NCI-H1417 (cell line): ENCODE measurements around the gene LY6G6C.
"Not testable (repeated sequence)": the region's sequence is repeated elsewhere in the genome, so short reads cannot be mapped to it uniquely, and the experiment has no call there.

ENCODE experiments used
- DNase-seq, 3 experiments: peaks; one replicate each; lab custom pipeline; 2025; lab: John Stamatoyannopoulos, UW

LY6G6C gene

DNA sequence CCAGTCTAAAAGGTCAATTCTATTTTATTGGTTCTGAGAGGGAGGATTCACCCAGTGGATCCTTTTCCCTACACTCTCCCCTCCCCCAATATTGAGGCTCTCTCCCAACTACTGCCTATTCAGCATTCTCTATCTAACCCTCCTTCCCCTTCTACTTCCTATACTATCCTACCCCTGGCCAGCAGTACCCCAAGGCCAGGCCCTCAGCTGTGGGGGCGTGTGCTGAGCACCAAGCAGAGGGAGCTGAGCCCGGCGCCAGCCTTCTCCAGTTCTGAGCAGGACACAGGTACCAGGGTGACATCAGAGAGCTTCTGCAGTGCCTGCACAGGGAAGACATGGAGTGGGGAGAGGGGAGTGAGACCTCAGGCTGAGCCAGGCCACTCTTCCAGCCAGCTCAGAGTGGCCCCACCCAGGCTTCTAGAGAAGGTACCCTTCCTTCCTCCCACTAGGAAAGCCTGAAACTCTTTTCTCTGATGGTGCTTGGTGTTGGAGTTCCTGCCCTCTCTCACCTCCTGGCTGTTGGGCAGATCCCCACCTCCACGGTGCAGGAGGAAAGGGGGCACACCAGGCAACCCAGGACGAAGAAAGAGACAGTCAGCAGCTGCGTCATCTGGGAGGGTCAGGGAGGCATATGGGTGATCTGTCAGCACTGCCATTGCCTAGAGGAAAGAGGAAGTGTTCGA lies 5.6 kb upstream of the LY6G6C start:
- DNase-seq, result no peak

DNA sequence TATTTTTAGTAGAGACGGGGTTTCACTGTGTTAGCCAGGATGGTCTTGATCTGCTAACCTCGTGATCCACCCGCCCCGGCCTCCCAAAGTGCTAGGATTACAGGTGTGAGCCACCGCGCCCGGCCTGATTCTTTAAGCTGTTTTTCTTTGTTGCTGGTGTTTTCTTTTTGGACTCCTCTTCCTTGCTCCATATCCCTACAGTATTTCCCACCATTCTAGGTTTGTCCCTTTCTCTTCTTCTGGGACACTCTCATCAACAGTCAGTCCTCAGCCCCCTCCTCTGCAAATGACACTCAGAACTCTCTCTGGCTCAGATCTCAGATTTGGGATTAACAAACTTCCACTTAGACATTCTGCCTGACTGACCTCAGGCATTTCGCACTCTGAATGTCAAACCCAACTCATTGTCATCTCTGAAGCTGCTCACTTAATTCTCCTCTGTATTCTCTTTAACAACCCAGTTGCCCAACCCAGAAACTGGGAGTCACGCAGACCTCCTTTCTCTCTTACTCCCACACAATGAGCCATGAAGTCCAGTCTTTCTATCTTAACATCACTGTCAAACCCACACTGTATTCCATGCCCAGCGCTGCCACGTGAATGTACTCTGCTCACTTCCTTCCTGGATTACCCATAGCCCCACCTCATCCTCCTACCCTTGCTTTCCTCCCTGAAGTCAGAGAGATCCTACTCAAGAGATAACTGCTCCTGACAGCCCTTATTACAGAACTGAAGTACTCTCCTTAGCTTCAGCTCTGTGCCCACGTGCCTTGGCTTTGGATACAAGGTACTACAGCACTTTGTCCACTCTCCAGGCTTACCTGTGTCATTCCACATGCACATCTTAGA lies 4.2 kb upstream of the LY6G6C start:
- no peak for DNase-seq

GRCh38 chr6:31723980-31724691 lies 2.6 kb upstream of the LY6G6C start:
- DNase-seq, result no peak

DNA sequence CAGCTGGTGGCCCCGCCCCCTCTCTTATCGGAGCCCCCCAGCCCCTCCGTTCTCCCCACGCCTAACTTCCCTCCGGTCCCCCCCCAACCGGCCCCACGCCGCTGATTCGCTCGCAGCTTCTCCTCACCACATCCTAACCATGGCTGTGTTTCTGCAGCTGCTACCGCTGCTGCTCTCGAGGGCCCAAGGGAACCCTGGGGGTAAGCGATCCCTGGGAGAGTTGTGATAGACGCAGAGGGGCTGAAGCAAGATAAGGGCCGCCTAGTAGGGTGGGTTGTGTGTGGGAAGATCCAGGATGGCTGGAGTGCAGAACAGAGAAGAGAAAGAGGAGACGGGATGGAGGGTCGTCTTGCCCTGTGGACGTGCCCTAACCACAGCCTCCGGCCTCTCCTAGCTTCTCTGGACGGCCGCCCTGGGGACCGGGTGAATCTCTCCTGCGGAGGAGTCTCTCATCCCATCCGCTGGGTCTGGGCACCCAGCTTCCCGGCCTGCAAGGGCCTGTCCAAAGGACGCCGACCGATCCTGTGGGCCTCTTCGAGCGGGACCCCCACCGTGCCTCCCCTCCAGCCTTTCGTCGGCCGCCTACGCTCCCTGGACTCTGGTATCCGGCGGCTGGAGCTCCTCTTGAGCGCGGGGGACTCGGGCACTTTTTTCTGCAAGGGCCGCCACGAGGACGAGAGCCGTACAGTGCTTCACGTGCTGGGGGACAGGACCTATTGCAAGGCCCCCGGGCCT lies 1.9 kb upstream of the LY6G6C start, which contains the start of gene MPIG6B:
Gene MPIG6B (plus strand): TSS at position 129 of the 735 bp plus-strand sequence. CDS start 11 bp downstream, at position 140.
- DNase-seq, result no peak

GRCh38 chr6:31722173-31722572 lies 627 bp upstream of the LY6G6C start:
- no peak for DNase-seq

- no peak for DNase-seq
These were observed 1.3 kb downstream of the LY6G6C start for GRCh38 chr6:31720196-31720770.

GRCh38 chr6:31719001-31719400 lies 2.5 kb downstream of the LY6G6C start:
- no peak for DNase-seq

DNA sequence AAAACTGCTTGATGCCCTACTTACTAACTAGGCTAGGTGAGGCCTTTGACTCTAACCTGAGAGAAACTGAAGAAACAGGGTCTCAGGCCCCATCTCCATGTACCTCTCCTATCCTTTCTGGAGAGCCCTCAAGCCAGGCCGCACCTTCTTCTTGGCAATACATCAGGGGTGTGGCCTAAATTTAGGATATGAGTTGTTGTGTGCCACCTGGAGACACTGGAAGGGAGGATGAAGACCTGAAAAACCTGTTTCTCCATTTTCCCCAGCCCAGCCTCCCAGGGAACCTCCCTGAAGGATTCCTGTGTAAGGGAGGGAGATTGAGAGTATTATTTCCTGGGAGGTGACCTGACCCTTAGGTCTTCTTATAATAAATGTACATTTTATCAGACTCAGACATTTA lies 3.3 kb downstream of the LY6G6C start:
- DNase-seq, result peak in 2 of 3 experiments; percentile 64 to 86

DNA sequence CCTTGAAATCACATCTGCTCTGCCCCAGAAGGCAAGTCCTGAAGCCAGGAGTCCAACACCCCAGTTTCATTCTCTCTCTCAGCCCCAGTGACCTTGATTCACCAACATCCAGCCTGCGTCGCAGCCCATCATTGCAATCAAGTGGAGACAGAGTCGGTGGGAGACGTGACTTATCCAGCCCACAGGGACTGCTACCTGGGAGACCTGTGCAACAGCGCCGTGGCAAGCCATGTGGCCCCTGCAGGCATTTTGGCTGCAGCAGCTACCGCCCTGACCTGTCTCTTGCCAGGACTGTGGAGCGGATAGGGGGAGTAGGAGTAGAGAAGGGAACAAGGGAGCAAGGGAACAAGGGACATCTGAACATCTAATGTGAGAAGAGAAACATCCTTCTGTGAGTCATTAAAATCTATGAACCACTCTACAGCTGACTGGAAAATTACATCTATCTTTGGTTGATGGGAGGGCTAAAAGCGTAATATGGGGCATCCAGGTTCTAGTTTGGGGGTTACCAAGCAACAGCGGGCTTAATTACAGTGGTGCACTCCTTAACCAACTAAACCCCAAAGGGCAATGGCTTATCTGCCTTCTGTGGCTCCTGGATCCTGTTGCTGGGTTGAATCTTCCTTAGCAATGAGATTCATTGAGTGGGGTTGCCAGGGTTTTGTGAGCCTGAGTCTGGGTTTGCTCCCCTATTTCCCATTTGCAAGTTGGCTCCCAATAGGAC lies 3.9 kb downstream of the LY6G6C start:
- peak in 2 of 3 experiments; percentile 38 to 56 for DNase-seq

GRCh38 chr6:31715022-31715958 lies 6.3 kb downstream of the LY6G6C start, which contains the start of gene LY6G6D:
TSS of gene LY6G6D (plus strand) at chr6:31715348. CDS start at chr6:31715356, 8 bp downstream.
- no peak for DNase-seq

GRCh38 chr6:31713991-31714684 lies 7.4 kb downstream of the LY6G6C start:
- DNase-seq, result peak in 2 of 3 experiments; percentile 91 to 96

DNA sequence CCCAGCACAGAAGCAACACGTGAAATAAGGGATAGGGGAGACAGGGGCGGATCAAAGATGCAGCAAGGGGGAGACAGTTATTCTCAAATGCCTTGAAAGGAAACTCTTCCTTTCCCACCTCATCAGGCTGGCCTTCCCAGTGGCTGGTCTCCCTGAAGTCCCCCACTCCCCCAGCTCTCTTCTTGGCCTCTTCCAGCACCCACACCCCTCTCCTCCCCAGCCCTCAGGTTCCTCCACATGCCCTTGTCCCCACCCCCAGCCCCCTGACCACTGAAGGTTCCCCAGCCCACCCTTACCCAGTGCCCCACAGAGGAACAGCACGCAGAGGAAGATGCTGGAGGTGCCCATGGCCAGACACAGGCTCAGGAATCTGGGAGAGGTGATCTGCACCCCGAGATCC lies 8.1 kb downstream of the LY6G6C start:
- DNase-seq, result no peak

DNA sequence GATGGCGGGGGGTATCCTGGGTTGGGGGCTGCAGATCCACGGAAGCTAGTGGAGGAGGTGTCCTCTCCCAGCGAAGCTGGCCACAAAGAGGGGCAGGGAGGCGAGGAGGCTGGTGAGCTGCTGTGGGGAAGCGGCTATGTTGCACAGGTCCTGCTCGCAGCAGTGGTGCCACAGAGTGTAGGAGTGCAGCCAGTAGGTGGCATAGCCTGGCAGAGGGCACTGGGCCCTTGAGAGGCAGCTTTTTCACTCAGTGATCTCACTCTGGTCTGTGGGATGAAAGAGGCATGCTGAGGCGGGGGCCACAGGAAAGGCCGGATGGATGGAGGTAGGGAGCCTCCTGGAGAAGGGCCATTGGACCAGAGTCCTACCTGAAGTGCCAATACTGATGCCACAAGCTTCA lies 9.2 kb downstream of the LY6G6C start:
- peak in 1 of 3 experiments; percentile 23 for DNase-seq

DNA sequence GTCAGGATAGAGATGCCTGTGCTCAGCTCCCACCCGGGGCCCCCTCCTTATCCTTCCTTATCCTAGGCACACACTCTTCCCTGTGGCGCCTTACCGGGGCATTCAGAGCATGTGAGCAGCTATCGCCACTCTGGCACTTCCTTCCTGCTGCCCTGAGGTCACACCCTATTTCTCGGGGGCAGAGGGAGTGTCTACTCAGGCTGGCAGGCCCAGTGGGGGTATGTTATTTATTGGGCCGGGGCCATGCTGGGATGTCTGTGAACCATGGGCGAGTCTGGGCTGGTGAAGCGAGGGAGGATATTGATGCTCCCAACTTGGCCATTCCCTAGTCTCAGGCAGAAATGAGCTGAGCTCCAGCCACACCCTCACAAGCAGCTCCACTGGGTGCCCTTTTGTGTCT lies 10.3 kb downstream of the LY6G6C start:
- DNase-seq, result peak in 2 of 3 experiments; percentile 24 to 28

DNA sequence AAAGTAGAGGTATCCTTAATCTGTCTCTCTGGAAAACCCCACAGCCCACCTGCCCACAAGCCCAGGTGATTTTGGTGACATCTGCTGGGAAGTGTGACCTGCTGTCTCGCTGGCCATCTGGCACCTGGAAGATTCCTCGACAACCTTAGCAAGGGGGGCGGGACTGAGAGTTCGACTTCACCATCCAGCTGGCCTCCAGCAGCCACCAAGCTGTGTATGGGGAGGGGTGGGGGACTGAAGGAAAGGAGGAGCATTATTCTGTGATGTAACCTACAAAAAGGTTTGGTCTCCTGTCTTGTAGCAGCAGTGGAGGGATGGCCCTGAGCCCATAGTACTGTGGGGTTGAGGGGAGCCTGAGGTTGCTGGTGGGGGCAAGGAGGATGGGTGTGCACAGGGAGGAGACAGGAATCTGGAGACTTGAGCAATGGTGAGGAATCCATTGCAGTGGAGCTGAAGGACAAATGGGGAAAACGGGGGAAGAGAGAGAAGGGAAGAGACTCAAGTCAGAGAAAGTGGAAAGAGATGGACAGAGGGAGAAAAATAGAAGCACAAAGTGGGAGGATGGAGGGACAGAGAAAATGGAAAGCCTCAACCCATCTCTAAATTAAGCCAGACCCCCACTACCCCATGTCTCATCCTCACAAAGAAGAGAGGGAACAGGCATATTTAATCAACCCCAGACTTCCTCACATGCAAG lies 10.9 kb downstream of the LY6G6C start:
- no peak for DNase-seq

GRCh38 chr6:31709157-31709556 lies 12.4 kb downstream of the LY6G6C start:
- not testable (repeated sequence) for DNase-seq

GRCh38 chr6:31708224-31708623 lies 13.3 kb downstream of the LY6G6C start:
- no peak for DNase-seq

DNA sequence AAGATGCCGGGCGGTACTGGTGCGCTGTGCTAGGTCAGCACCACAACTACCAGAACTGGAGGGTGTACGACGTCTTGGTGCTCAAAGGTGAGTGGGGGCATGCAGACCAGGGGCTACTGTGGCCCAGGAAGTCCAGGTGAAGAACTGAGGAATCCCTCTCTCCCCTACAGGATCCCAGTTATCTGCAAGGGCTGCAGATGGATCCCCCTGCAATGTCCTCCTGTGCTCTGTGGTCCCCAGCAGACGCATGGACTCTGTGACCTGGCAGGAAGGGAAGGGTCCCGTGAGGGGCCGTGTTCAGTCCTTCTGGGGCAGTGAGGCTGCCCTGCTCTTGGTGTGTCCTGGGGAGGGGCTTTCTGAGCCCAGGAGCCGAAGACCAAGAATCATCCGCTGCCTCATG lies 13.8 kb downstream of the LY6G6C start:
- no peak for DNase-seq
